ENCODE measurements around the gene PALLD.
A peak's percentile ranks its signal among the peaks of the same experiment; 100 is the strongest.

DNA sequence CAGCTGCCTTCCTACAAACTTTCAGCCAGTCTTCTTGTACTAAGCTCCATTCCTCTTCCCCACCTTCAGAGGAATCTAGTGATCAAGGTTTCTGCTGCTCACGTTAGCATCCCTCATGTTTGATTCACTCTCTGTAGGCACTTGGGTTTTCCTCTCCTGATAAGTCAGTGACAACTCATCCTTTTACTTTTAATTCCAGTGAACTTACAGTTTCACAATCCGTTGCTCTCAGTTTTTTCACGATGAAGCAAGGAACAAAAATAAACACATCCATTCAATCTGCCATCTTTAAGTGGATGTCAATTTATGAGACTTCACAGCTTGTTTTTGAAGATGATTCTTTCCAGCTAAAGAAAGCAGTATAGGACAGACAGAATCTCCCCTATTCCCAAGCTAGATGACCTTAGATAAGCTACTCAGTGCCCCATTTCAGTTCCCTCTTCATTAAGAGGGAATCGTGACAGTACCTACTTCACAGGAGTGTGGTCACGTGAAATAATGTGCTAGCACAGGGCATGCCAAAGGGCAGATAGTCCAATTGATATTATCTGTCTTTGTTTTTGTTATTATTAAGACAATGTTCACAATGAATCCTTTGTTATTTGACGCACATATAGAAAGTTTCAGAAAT lies 234.3 kb downstream of the PALLD start:
- TF ChIP-seq, protein P1, sequence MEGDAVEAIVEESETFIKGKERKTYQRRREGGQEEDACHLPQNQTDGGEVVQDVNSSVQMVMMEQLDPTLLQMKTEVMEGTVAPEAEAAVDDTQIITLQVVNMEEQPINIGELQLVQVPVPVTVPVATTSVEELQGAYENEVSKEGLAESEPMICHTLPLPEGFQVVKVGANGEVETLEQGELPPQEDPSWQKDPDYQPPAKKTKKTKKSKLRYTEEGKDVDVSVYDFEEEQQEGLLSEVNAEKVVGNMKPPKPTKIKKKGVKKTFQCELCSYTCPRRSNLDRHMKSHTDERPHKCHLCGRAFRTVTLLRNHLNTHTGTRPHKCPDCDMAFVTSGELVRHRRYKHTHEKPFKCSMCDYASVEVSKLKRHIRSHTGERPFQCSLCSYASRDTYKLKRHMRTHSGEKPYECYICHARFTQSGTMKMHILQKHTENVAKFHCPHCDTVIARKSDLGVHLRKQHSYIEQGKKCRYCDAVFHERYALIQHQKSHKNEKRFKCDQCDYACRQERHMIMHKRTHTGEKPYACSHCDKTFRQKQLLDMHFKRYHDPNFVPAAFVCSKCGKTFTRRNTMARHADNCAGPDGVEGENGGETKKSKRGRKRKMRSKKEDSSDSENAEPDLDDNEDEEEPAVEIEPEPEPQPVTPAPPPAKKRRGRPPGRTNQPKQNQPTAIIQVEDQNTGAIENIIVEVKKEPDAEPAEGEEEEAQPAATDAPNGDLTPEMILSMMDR (IDR thresholded peaks at IDR 0.05), result no peak
- peak in 3 of 4 donors; percentile 43 to 74 (median 66) for TF ChIP-seq POLR2AphosphoS5 (IDR thresholded peaks at IDR 0.05)

All from sigmoid colon (tissue), 4 donors.